GM12878 (cell line): ENCODE data around the gene ZKSCAN7. TPM values are rescaled to one million over a fixed set of nuclear protein-coding genes. Genes with fewer than 3 reads are reported as not detected.
"Not testable (repeated sequence)": the region's sequence is repeated elsewhere in the genome, so short reads cannot be mapped to it uniquely, and the experiment has no call there.

Experiments
- ATAC-seq: fragments of 200-7000 bp; cut with Tn5 transposase; 3 replicates; pipeline ENCODE4 v1.9.1; 2020; ENCODE audit warnings: mild to moderate bottlenecking, moderate library complexity
- BruUV-seq: library from RNA; stranded (reverse); fragments of 400-500 nt; replicated peaks from 2 replicates; lab custom pipeline; 2021; lab: Mats Ljungman, UMichigan
- CTCF ChIA-PET: fragments of 300-600 bp; sonication (Branson Sonifier 250); formaldehyde crosslinking; extraction: SDS; loops from one replicate; lab custom pipeline; 2021; ENCODE audit warnings: inconsistent platforms; lab: Yijun Ruan, JAX
- POLR2A ChIA-PET: fragments of 350-600 bp; formaldehyde crosslinking; extraction: SDS; loops from one replicate; lab custom pipeline; 2021; ENCODE audit warnings: inconsistent platforms; lab: Charles Lee
- RAD21 ChIA-PET: fragments of 300-600 bp; sonication (Branson Sonifier 250); formaldehyde crosslinking; loops from one replicate; lab custom pipeline; 2023; ENCODE audit warnings: antibody characterized with exemption; ENCODE audit not compliant: unreplicated experiment; lab: Charles Lee
- SMC1A ChIA-PET: fragments of 300-600 bp; sonication (Branson Sonifier 250); formaldehyde crosslinking; loops from one replicate; lab custom pipeline; 2023; ENCODE audit not compliant: unreplicated experiment, uncharacterized antibody; lab: Charles Lee
- DNase-seq: peaks from one replicate; pipeline ENCODE4 v3.0.0-alpha.2; 2011; ENCODE audit warnings: low read depth, low spot score
- FAIRE-seq: peaks from 3 replicates; lab custom pipeline; 2011; peaks lifted over from hg19 to GRCh38; lab: Jason Lieb, UNC
- H2AFZ ChIP-seq: 2 replicates; pipeline ENCODE4 v1.6.0; 2011; ENCODE audit warnings: low read depth, low read length, control low read depth; ENCODE audit not compliant: control insufficient read depth
- H3K27ac ChIP-seq: 2 replicates; pipeline ENCODE4 v1.5.1; 2011; ENCODE audit warnings: control low read depth; ENCODE audit not compliant: control insufficient read depth, insufficient read depth
- H3K27me3 ChIP-seq, 2 experiments: replicated peaks in 1 of 2; 2 replicates each; pipeline versions ENCODE4 v1.6.0 to v1.6.1; 2011; ENCODE audit warnings: low read length in 1 of 2; ENCODE audit not compliant: control insufficient read depth in 2 of 2, insufficient read depth in 2 of 2
- H3K36me3 ChIP-seq, 2 experiments: 2 replicates each; pipeline ENCODE4 v1.5.1; 2011; ENCODE audit warnings: low read length in 1 of 2; ENCODE audit not compliant: control insufficient read depth in 2 of 2, insufficient read depth in 2 of 2
- H3K4me1 ChIP-seq: 2 replicates; pipeline ENCODE4 v1.6.1; 2011; ENCODE audit warnings: mild to moderate bottlenecking, low read length, moderate library complexity, mixed read lengths; ENCODE audit not compliant: control insufficient read depth, insufficient read depth
- H3K4me2 ChIP-seq: 2 replicates; pipeline ENCODE4 v1.6.0; 2011; ENCODE audit warnings: control low read depth; ENCODE audit not compliant: control insufficient read depth, insufficient read depth
- H3K4me3 ChIP-seq: fragments of 200-600 bp; sonication (generic); 2 replicates; pipeline ENCODE4 v1.5.1; 2016
- H3K79me2 ChIP-seq: 2 replicates; pipeline ENCODE4 v1.6.0; 2011; ENCODE audit warnings: low read length; ENCODE audit not compliant: control insufficient read depth, insufficient read depth
- H3K9ac ChIP-seq: 2 replicates; pipeline ENCODE4 v1.8.0; 2011; ENCODE audit warnings: low read length, control low read depth, mixed read lengths; ENCODE audit not compliant: control insufficient read depth, insufficient read depth
- H3K9me3 ChIP-seq: replicated peaks from 3 replicates; pipeline ENCODE4 v1.5.1; 2011; ENCODE audit warnings: mild to moderate bottlenecking, low read length; ENCODE audit not compliant: control insufficient read depth, insufficient read depth
- H4K20me1 ChIP-seq: 2 replicates; pipeline ENCODE4 v1.6.0; 2011; ENCODE audit not compliant: control insufficient read depth, insufficient read depth
- WGBS: methylation state at CpG from one replicate; pipeline ENCODE4 v1.1.6; 2016; ENCODE audit warnings: low lambda C conversion rate; ENCODE audit not compliant: insufficient replicate concordance, insufficient coverage; ENCODE audit errors: missing lambda C conversion rate; 5-methylcytosine and 5-hydroxymethylcytosine counted together
- in situ Hi-C: fragments of 300-500 bp; cut with MboI; formaldehyde crosslinking; loops from 9 replicates; pipeline ENCODE4 v1.14.3; 2018; ENCODE audit warnings: mixed read lengths
- intact Hi-C: fragments of 100-400 bp; cut with micrococcal nuclease; formaldehyde crosslinking; loops from one replicate; pipeline ENCODE4 v1.14.2; 2022; ENCODE audit not compliant: unreplicated experiment
- polyA plus RNA-seq, 11 experiments: library from polyadenylated mRNA; depleted of rRNA in 4 of 11; unstranded in 6 of 11; stranded (reverse) in 5 of 11; fragments of >200 nt; fragmentation: Nextera tagmentation in 4 of 11; fragmentation: Illumina TruSeq in 1 of 11; extraction: Ambion mirVana in 4 of 11; extraction: Trizol in 1 of 11; gene quantifications; 1 replicate in 1 of 11; 2 replicates in 10 of 11; pipeline versions ENCODE4 v1.2.1 to v1.2.3, GENCODE V29; 2011 to 2016; ENCODE audit warnings: inconsistent platforms in 2 of 11, missing spikeins in 2 of 11, low read depth in 1 of 11
- total RNA-seq, 4 experiments: library from RNA; depleted of rRNA in 3 of 4; stranded (reverse); fragments of >200 nt in 3 of 4; fragmentation: Illumina TruSeq in 1 of 4; extraction: Trizol in 1 of 4; gene quantifications; 2 replicates each; pipeline versions ENCODE4 v1.2.1 to v1.2.3, GENCODE V29; 2013 to 2021

The ZKSCAN7 gene
- total and polyA plus RNA-seq, 10 of the 15 experiments (the other 5 are each of a cell fraction or from before 2014, with no cell fraction given) = 0.77 to 6.0 (median 3.5) TPM

DNA sequence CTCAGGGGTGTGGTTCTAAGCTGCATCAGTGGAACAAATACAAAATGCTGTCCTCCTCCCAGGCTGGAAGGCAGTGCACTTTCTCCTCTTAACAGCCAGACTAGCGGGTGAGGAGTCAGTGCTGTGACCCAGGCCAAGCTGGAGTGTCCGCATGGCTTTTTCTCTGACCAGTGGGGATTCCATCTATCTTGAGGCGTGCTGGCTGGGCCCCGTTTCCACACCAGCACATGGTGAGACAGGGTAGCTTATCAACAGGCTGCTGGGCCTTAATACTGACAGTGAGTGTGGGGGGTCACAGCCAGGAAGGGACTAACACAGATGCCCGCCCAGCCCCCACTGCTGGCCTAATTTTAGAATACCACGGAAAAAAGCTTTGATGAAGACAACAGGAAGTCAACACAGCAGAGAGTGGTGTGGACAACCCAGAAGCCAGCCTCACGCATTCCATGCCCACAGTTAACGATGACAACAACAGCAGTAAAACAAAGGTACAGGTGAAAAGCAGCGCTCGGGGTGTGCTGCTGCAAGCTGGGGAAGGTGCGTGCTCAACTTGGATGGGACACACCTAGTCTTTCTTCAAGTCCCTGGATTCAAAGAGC is 22.5 kb downstream of the ZKSCAN7 start:
- FAIRE-seq, intact Hi-C loops, in situ Hi-C loops, H3K27me3 ChIP-seq, H3K27ac ChIP-seq, H3K9ac ChIP-seq, H3K79me2 ChIP-seq, H3K36me3 ChIP-seq, H3K4me3 ChIP-seq, BruUV-seq, DNase-seq, H2AFZ ChIP-seq, SMC1A ChIA-PET, H3K9me3 ChIP-seq, CTCF ChIA-PET, RAD21 ChIA-PET, POLR2A ChIA-PET, ATAC-seq, H4K20me1 ChIP-seq, H3K4me1 ChIP-seq, H3K4me2 ChIP-seq: not testable (repeated sequence)
- 72% methylated on average over 11 of the region's 11 CpGs for WGBS

DNA sequence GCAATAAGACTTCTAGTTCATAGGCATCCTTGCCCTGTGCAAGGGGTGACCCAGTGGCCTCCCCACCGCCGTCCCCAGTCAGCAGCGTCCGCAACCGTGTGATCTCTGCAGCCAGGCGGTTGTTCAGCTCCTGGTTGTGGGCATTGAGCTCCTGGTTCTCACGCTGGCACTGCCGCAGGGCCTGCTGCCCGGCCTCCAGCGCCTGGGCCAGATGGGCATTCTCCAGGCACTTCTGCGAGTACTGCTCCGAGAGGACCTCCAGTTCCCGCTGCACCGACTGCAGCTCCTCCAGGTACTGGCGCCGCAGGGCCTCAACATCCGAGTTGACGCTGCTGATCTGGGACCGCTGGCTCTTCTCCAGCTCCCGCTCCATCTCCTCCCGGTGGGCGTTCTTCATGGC is 23.3 kb downstream of the ZKSCAN7 start:
- H3K9ac ChIP-seq, H3K4me3 ChIP-seq, POLR2A ChIA-PET, H3K27me3 ChIP-seq, BruUV-seq, H4K20me1 ChIP-seq, FAIRE-seq, CTCF ChIA-PET, SMC1A ChIA-PET, H3K4me2 ChIP-seq, H3K9me3 ChIP-seq, H3K36me3 ChIP-seq, RAD21 ChIA-PET, H3K79me2 ChIP-seq, intact Hi-C loops, H3K27ac ChIP-seq, H2AFZ ChIP-seq, in situ Hi-C loops, DNase-seq, H3K4me1 ChIP-seq, ATAC-seq: not testable (repeated sequence)
- WGBS = 98% methylated on average over 16 of the region's 22 CpGs

DNA sequence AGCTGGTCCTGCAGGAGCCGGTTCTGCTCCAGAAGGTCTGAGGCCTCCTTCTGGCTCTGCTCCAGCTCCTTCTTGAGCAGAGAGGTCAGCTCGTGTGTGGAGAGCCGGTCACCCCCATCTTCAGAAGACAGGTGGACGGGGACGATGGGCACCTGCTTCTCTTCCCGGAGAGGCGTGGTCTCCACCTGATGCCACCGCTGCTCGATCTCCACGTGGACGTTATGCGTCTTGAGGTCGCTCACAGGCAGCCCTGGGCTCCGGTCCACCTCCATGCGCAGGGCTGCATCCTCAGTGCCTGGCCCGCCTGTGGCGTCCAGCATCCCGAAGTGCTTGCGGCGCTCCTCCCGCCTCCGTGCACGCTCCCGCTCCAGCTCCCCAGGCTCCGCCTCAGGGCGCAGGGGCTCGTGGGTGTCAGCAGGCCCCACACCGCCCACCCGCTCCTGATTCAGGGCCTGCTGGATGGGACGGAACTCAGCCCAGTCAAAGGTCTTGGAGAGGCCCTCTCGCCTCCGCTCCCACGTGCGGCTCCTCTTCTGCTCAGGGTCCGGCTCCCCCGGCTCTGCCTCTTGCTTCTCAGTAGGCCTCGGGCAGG is 24.0 kb downstream of the ZKSCAN7 start:
- H3K36me3 ChIP-seq, POLR2A ChIA-PET, ATAC-seq, H3K9me3 ChIP-seq, H3K4me3 ChIP-seq, CTCF ChIA-PET, H2AFZ ChIP-seq, H3K27me3 ChIP-seq, FAIRE-seq, intact Hi-C loops, H3K79me2 ChIP-seq, in situ Hi-C loops, SMC1A ChIA-PET, H3K27ac ChIP-seq, RAD21 ChIA-PET, BruUV-seq, H3K4me1 ChIP-seq, H3K9ac ChIP-seq, H4K20me1 ChIP-seq, H3K4me2 ChIP-seq, DNase-seq: not testable (repeated sequence)
- 96% methylated on average over 31 of the region's 37 CpGs for WGBS

DNA sequence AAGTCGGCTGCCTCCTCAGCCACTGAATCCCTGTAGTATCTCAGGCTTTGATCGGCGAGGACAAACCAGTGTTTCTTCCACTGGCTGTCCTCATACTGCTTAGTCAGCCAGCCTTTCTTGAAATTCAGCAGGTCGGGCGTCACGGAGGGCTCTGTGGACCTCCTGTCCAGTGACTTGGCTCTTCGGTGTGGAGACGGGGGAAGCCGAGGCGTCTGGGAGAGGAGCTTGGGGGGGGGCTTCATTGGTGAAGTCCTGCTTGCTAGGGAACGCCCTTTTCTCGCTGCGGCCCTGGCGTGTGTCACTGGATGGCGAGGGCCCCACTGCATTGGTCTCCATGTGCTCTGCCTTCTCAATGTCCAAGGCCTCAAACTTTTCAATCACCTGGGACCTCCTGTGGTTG is 24.8 kb downstream of the ZKSCAN7 start:
- H3K4me3 ChIP-seq, DNase-seq, H4K20me1 ChIP-seq, BruUV-seq, H3K27ac ChIP-seq, intact Hi-C loops, H3K36me3 ChIP-seq, POLR2A ChIA-PET, H3K9ac ChIP-seq, H3K9me3 ChIP-seq, FAIRE-seq, ATAC-seq, H3K27me3 ChIP-seq, CTCF ChIA-PET, H3K79me2 ChIP-seq, RAD21 ChIA-PET, H3K4me2 ChIP-seq, SMC1A ChIA-PET, H3K4me1 ChIP-seq, in situ Hi-C loops, H2AFZ ChIP-seq: not testable (repeated sequence)
- WGBS = 84% methylated on average over 15 of the region's 15 CpGs
